ENCODE results near the gene ZNF260. TPM values are rescaled to one million over a fixed set of nuclear protein-coding genes. Genes with fewer than 3 reads are reported as not detected.

The ZNF260 gene
- total and polyA plus RNA-seq, 2 of the 4 experiments (the other 2 are of a cell fraction), result 4.0 to 11.3 TPM

DNA sequence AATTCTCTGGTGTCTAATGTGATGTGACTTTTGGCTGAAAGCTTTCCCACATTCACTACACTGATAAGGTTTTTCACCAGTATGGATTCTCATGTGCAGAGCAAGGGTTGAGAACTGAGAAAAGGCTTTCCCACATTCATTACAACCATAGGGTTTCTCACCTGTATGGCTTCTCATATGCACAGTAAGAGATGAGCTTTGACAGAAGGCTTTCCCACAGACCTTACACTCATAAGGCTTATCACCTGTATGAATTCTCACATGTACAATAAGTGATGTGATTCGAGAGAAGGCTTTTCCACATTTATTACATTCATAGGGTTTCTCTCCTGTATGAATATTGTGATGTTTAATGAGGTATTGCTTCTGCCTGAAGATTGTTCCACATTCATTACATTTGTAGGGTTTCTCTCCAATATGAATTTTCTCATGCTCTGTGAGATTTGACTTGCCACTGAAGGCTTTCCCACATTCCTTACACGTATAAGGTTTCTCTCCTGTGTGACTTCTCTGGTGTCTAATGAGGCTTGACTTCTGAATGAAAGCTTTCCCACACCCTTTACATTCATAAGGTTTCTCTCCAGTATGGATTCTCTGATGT, 14.0 kb downstream of the ZNF260 start:
- dilution Hi-C loops (cut with HindIII; ENCODE audit: low sequenced_read_pairs, unreplicated experiment), result no loop called here
- ChIA-PET CTCF (no interaction called here), POLR2A (ENCODE audit: unreplicated experiment) (no interaction called here)
- Histone ChIP-seq H4K20me1 (ENCODE audit: insufficient read depth, low read length) (no peaks in the 10 kb centered on the region), H2AK5ac (ENCODE audit: low read depth, low read length) (no peak overlapping the region), H3K9me3 (ENCODE audit: control insufficient read depth, insufficient read depth, low read length) (peaks cover 74% of the 10 kb centered on the region), H3K36me3 (ENCODE audit: control insufficient read depth, insufficient read depth, low read length) (peaks cover 43% of the 10 kb centered on the region), H2BK120ac (ENCODE audit: low read depth, low read length) (no peak overlapping the region), H3K23ac (ENCODE audit: low read depth, low read length) (no peak overlapping the region), H4K91ac (ENCODE audit: insufficient read depth, low read depth, low read length) (no peak overlapping the region), H2AK9ac (replicated peaks; ENCODE audit: low read depth, low read length, poor library complexity) (no peak overlapping the region), H3K9me1 (ENCODE audit: insufficient read depth, low read length) (no peaks in the 10 kb centered on the region), H3K4me2 (ENCODE audit: low read depth, low read length) (no peak overlapping the region), H3K4ac (ENCODE audit: low read depth, low read length) (no peak overlapping the region), H3K56ac (ENCODE audit: extremely low read depth, insufficient read depth, low read length) (no peak overlapping the region), H4K8ac (ENCODE audit: low read depth in 2 of 2, low read length in 2 of 2) (no peak overlapping the region), H3K4me1 (ENCODE audit: control insufficient read depth, insufficient read depth, low read length) (no peaks in the 10 kb centered on the region), H2BK5ac (ENCODE audit: low read depth, low read length, poor library complexity, severe bottlenecking) (no peak overlapping the region), H3K27me3 (ENCODE audit: control insufficient read depth, insufficient read depth, low read length) (no peaks in the 10 kb centered on the region), H3K4me3 (ENCODE audit: insufficient read depth, low read depth, low read length) (no peak overlapping the region), H3K14ac (replicated peaks; ENCODE audit: low read depth, low read length) (no peak overlapping the region), H2AFZ (replicated peaks; ENCODE audit: low read length, poor library complexity) (no peak overlapping the region), H2BK15ac (ENCODE audit: low read depth, low read length) (no peak overlapping the region), H3K18ac (ENCODE audit: low read depth, low read length) (no peak overlapping the region), H4K5ac (ENCODE audit: low read depth, low read length) (no peak overlapping the region), H3K27ac (ENCODE audit: insufficient read depth, low read length) (no peak overlapping the region), H2BK20ac (ENCODE audit: low read depth, low read length) (no peak overlapping the region), H3K9ac (ENCODE audit: low read depth, low read length) (no peak overlapping the region), H3K79me1 (ENCODE audit: low read depth in 1 of 2, low read length in 2 of 2) (peaks cover 0 to 5% of the 10 kb centered on the region in 2 experiments; a peak in 2 of 4 replicates)
- no peak for ATAC-seq (ENCODE audit: low read depth)
- DNase-seq, result no peak
- no TSS peak for BruUV-seq (replicated peaks)
- WGBS, 2 experiments (ENCODE audit: extremely low coverage in 2 of 2, insufficient read length in 1 of 2), result no CpG with 5 or more reads among the region's 2 CpGs
- intact Hi-C loops (cut with micrococcal nuclease), result no loop called here
- TF ChIP-seq POLR2A (IDR thresholded peaks at IDR 0.05; ENCODE audit: low read depth, low read length) (no peak), MAFK (IDR thresholded peaks at IDR 0.05; ENCODE audit: low read depth, low read length) (no peak), MAZ (IDR thresholded peaks at IDR 0.05; ENCODE audit: borderline replicate concordance, low read depth, low read length) (no peak), RFX5 (IDR thresholded peaks at IDR 0.05; ENCODE audit: low read depth, low read length) (no peak)
- in situ Hi-C loops (cut with MboI; ENCODE audit: low sequenced_read_pairs), result no loop called here
